ENCODE results near the gene GCFC2. TPM values are rescaled to one million over a fixed set of nuclear protein-coding genes. Genes with fewer than 3 reads are reported as not detected.

The GCFC2 gene
- total RNA-seq, 4 donors from 2014 or later = 15.2 to 26.4 (median 16.6) TPM

GRCh38 chr2:75640621-75641121, 70.0 kb downstream of the GCFC2 start:
- intact Hi-C loops (cut with DNase I; ENCODE audit: low total_unique reads) = no loop called here
- 0 to 2% methylated on average over 3 of the region's 3 CpGs for WGBS, 2 donors
- DNase-seq (ENCODE audit: low spot score in 2 of 2) = peak; percentile 57 to 88
- peak in 1 of 3 donors; percentile 89 for TF ChIP-seq CTCF (IDR thresholded peaks at IDR 0.05)
- no peak for TF ChIP-seq POLR2A (IDR thresholded peaks at IDR 0.05)
- no peak overlapping the region for H3K4me3 ChIP-seq (ENCODE audit: low read depth, poor library complexity, severe bottlenecking)

- TF ChIP-seq POLR2A (IDR thresholded peaks at IDR 0.05) = no peak
- no peak for TF ChIP-seq CTCF (IDR thresholded peaks at IDR 0.05)
- intact Hi-C loops (cut with DNase I; ENCODE audit: low total_unique reads) = no loop called here
- no peak overlapping the region for H3K4me3 ChIP-seq (ENCODE audit: low read depth, poor library complexity, severe bottlenecking)
- no peak for DNase-seq (ENCODE audit: low spot score in 2 of 2)
- 53 to 55% methylated on average over 1 of the region's 1 CpG for WGBS, 2 donors
These were observed 73.1 kb downstream of the GCFC2 start for GRCh38 chr2:75637568-75637967.

GRCh38 chr2:75634945-75635344, 75.8 kb downstream of the GCFC2 start:
- no peak for DNase-seq (ENCODE audit: low spot score in 2 of 2)
- intact Hi-C loops (cut with DNase I; ENCODE audit: low total_unique reads) = no loop called here
- no peak for TF ChIP-seq POLR2A (IDR thresholded peaks at IDR 0.05)
- TF ChIP-seq CTCF (IDR thresholded peaks at IDR 0.05) = no peak
- no peak overlapping the region for H3K4me3 ChIP-seq (ENCODE audit: low read depth, poor library complexity, severe bottlenecking)
- 0% methylated on average over 1 of the region's 1 CpG for WGBS, 2 donors

- TF ChIP-seq CTCF (IDR thresholded peaks at IDR 0.05) (no peak), POLR2A (IDR thresholded peaks at IDR 0.05) (no peak)
These were observed 77.1 kb downstream of the GCFC2 start for GRCh38 chr2:75633620-75634019.

GRCh38 chr2:75632813-75633212, 77.9 kb downstream of the GCFC2 start:
- WGBS, 2 donors = 64 to 74% methylated on average over 1 of the region's 1 CpG
- TF ChIP-seq CTCF (IDR thresholded peaks at IDR 0.05) = no peak
- DNase-seq (ENCODE audit: low spot score in 2 of 2) = no peak
- intact Hi-C loops (cut with DNase I; ENCODE audit: low total_unique reads) = no loop called here
- no peak overlapping the region for H3K4me3 ChIP-seq (ENCODE audit: low read depth, poor library complexity, severe bottlenecking)

More at GRCh38 chr2:75633620-75634019, 77.1 kb downstream of the GCFC2 start:
- 49 to 64% methylated on average over 3 of the region's 3 CpGs for WGBS, 2 donors
- intact Hi-C loops (cut with DNase I; ENCODE audit: low total_unique reads) = no loop called here
- DNase-seq (ENCODE audit: low spot score in 2 of 2) = no peak
- no peak overlapping the region for H3K4me3 ChIP-seq (ENCODE audit: low read depth, poor library complexity, severe bottlenecking)

- WGBS, 2 donors = 53 to 58% methylated on average over 5 of the region's 5 CpGs
These were observed 78.5 kb downstream of the GCFC2 start for GRCh38 chr2:75632091-75632701.

More at GRCh38 chr2:75632091-75632701, 78.5 kb downstream of the GCFC2 start:
- TF ChIP-seq POLR2A (IDR thresholded peaks at IDR 0.05) (no peak), CTCF (IDR thresholded peaks at IDR 0.05) (no peak)
- no peak overlapping the region for H3K4me3 ChIP-seq (ENCODE audit: low read depth, poor library complexity, severe bottlenecking)
- intact Hi-C loops (cut with DNase I; ENCODE audit: low total_unique reads) = no loop called here
- no peak for DNase-seq (ENCODE audit: low spot score in 2 of 2)
